NCI-H510A (cell line): ENCODE results near the gene DPYSL3.

Source experiments
- DNase-seq: peaks from one replicate; lab custom pipeline; 2025; lab: John Stamatoyannopoulos, UW

The DPYSL3 gene

DNA sequence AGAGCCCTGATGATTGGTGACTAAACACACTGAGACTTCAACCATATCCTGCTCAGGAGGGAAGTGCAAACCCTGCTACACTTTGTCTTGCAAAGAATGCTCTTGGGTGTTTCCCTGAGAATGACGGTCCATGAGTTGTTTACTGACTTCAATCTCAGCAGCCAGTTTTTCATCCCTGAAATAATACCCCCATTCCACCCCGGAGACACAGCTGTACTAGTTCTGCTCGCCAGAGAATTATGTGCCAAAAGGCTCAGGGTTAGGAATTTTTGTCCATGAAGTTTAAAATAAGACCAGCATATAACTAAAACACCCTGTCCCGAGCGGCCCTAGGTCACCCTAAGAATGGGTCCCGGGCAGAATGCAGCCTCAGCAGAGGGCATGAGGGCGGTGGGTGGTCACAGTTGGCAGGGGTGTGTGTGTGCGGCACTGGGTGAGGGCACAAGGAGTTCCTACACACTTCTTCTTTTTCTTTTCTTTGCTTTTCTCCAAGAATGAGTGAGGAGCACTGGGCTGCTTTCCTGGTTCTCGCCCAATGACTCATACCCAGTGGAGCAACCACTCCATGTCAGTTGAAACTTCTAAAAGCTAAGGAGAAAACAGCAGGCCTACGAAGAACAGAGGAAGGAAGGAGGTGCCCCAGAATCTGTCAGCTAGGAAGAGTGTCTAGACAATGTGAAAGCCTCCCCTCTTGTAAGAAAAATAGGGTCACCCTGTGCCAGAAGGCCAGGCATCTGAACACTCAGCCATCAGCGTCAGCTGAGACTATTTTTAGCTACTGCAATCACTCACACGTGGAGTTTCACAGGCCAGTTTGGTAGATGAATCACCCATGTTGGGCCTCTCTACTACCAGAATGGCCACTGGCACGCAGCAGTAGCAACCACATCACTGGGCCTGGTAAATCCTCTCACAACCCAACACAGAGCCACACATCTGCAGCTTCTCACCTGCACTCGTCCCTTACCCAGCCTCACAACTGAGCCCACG, 105.9 kb downstream of the DPYSL3 start:
- no peak for DNase-seq

DNA sequence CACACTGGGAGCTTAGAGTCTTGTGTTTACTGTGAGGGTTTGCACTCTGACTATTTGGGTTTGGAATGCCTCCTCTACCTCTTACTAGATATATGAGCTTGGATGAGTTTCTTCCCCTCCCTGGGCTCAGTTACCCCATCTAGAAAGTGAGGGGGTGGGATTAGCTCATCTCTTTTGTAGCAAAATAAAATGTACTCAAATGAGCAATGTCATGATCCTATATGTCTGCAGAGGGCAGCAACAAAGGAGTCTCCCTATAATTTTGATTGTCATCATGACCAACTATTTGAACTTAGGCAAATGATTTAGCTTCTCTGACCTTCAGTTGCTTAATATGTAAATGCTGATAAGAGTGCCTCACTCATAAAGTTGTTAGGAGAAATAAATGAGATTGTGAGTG, 109.0 kb downstream of the DPYSL3 start:
- DNase-seq = no peak

DNA sequence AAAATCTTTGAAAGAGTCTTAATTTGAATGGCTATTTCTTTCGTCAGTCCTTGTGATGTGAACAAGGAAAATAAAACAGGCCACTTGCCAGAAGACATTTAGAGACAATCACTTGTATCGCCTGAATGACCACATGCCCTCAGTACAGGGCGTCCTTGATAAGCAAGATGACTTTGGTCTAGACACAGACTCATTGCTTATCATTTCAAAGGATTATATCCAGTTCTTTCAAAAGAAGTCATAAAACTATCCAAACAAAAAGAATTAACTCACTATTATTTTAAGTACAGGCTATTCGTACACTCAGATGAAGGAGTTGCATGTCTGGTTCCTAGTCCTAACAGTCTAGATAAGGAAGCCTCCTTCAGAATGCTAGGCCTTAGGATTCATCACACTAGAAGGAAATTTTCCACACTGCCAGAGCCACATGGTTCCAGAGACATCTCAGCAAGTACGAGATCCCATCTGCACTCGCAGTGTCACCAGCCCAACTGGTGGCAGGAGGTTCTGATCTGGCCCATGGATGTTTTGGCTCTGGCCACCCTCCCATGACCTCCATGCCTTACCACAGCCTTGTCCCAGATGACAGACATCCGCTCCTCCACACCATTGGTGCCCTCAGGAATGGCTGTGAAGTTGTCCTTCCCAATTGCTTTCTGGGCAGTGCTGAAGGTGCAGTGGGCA, 109.6 kb downstream of the DPYSL3 start:
- no peak for DNase-seq

DNA sequence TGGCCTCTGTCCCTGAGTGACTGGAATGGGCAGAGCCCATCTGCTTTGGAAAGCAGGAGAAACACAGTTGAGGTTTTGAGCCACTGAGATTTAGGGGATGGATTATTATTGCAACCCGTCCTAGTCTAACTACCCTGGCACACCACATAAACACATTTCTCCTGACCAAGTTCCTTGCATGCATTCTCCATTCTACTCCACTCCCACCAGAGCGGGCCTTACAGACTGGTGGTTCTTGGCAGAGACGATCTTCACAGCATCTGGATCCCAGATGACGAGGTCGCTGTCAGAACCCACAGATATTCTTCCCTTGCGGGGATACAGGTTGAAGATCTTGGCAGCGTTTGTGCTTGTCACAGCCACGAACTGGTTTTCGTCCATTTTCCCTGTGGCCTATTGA, 111.0 kb downstream of the DPYSL3 start:
- no peak for DNase-seq

DNA sequence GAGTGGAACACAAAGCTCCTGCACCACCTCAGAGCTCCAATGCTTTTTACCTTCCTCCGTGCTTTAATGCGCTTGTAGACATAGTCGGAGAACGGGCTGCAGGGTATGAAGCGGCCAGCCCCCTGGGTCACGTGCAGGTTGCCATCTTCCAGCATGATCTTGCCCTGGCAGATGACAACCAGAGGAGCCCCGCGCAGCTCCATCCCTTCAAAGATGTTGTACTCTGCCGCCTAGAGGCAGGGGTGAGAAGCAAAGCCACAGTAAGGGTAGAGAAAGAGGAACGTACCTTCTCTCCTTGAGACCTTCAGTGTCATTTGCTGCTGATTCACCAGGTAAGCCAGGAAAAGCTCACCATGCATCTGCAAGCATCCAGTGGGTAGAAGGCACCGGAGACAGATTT, 112.3 kb downstream of the DPYSL3 start:
- DNase-seq = no peak

DNA sequence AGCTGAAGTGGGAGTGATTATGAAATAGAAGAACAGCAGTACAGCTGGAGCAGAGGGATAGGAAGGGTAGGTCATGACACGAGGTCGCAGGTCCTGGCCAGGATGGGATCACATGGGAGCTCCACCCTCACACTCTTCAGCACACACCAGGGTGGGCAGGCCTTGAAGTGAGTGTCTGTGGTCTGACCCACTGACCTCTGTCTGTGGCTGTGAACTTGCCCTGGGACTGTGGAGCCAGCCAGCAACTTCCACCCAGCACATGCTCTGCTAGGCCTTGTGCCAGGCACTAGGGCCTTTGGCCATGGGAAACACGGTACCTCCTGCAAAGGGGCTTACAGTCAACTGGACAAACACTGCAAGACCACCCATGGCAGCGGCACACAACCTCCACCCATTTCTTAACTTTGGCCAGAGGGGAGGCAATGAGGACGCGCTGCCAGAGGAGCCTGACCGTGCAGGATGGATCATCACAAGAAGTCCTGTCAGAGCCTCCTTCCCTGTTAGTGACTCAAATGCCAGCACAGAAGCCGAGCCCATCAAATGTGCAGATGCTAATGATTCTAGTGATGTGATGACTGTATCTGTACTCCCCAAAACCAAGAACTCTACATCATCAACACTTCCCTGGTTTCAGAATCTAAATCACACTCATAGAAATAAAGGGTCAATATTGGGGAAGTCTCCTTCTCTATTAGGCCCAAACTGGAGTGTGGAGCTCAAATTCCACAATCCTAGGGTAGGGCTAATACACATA, 113.6 kb downstream of the DPYSL3 start:
- DNase-seq = no peak

DNA sequence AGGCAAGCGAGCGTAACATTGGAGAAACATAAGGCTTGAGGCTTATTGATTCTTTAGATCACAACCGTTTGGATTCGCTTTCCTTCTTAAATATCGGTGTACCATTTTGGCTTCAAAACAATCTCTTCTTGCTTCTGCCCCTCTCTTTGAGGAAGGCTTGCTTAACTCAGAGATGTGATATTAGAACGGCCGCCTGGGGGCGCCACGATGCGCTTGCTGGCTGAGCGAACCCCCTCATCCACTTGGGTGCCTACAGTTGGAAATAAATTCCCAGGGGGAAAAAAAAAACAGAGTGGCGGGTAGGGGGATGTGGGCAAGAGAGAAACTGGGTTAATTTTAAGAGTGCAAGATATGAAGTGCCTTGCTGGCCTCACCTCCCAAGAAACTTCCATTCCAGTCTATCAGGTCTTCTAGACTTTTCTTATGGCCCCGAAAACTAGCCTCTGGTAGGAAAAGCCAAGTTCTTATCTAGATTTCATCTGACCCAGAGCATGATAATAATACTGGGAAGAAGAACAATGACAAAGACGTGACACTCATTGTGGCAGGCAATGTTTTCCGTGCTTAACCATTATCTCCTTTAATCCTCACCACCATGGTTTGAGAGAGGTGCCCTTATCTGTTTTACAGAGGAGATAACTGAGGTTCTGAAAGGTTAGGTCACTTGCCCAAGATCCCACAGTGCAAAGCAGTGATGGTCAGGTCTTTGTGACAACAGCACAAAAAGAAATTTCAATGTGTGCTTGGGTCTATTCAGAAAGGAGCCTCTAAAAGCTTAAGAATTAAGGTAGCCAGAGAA, 115.8 kb downstream of the DPYSL3 start:
- DNase-seq = no peak

DNA sequence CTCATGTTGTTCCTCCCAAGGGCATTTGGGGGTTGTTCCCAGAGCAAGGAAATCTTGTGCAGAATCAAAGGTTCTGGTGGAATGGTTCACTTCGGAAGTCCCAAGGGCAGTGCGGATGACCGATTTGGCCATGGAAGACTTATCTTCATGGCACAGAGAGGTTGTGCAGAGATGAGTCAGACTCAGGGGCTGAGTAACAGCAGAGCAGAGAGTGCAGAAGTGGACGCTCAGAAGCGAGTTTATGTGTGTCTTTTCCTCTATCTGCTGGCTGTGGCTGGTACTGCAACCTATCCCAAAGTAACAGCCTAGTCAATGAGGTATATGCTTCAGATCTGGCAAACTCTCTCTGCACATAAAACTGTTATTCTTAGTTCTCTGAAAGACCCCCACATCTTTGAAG, 118.1 kb downstream of the DPYSL3 start:
- no peak for DNase-seq

DNA sequence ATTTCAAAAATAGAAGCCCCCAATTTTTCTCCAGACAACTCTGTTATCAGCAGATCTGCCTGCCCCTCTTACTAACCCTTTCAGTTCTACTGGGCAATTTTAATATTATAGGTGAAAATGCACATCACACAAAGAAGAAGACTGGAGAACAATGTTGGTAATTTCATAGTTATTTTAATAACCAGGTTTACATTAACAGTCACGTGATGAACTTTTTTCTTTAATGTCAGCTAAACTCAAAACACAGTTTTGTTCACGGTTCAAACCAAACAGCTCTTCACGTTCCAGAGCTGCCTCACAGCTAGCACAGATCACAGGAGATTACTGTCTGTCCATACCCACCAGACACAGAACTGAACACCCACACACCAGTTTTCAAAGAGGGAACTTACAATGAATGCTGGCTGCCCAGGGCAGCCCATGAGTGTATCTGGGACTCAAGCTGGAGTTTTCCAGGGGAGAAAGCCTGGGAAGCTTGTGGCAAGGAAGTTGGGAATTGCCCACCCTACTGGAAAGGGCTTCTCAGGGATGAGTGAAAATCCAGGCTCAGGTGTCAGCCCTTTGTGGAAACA, 119.1 kb downstream of the DPYSL3 start:
- DNase-seq = no peak

DNA sequence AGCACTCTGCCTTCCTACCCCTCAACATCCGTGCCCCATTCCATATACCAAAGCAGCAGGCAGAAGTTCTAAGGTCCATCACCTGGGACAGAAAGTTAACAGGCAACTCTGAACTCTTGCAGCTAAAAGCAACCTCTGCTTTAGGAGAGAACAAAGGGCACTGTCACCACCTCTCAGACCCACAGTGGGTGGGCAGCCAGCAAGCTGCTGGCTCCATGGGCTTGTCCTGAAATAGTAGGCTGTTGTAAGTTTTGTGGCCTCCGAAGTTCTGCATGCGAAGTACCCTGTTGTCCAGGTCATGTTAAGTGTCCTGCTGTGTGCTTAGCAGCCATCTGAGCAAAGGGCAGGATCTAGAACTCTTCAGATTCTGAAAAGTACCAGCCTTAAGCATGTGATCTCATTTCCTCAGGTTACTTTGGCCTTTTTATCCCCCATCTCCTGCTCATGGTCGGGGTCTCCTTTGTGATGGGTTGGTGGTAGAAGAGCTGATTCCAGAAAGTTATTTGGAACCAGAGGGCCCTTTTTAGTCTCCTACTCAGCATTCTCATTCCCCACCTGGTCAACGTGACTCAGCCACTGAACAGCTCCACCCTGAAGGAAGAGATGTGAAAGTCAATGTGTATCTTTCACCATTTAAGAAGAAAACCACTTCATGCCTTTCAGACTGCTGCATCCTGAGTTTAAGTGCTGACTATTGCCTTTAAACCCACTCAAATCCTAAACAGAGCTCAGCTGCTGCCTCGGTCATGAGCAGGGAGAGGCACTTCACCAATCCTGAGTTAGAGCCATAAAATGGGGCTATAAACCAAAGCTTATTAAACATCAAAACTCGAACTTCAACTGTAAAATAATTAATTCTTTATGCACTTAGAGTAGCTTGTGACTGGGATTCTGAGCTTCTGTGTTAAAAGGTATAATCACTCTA, 121.4 kb downstream of the DPYSL3 start:
- no peak for DNase-seq

DNA sequence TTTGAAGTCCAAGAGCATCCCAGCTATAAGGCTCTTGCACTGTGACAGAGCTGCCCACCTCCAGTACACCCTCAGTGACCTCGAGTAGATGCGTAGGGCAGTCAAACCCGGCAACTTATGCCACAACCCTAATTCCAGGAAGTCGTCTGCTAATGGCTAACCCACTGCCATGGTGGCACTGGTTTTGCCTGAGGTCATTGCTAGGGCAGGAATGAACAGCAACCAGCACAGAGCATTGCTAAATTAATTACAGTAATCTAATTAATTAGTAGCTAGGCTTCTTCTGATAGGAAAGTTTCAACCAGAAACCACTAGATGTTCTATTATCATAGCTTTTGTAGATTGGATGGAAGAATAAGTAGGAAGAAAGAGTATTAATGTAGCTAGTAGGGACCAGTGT, 122.8 kb downstream of the DPYSL3 start:
- no peak for DNase-seq

DNA sequence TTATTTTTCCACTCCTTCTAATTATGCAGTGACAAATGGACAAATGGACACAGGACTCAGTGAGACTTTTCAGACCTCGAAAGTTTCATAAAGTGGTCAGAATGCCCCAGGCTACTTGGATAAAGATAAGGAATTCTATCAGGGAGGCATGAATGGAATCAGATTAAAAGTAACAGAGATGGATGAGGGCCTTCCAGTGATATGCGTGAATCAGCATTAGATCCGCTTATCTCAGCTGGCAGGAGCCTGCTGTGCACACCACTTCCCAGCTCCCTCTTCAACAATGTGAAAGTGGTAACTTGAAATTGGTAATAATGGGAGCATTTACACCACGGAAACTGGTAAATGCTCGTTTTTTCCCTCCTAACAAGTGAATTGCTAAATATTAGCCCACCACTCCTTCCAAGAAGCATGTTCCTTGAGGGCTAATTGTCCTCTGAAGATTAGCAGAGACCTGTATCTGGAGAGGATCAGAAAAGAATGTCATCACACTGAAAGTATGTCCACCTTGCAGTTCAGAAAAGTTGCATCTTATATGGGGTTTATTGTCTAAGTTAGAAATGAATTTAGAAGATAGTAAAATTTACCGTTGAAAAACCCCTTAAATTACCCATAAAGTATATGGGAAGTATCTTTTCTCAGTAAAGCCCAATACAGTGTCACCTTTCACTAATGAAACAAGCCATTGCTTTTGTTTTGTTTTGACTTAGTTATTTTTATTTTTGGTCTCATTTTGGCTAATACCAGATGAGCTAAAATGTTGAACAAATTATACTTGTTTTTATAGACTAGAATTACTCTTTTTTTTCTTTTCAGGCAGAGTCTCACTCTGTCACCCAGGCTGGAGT, 125.3 kb downstream of the DPYSL3 start:
- no peak for DNase-seq

DNA sequence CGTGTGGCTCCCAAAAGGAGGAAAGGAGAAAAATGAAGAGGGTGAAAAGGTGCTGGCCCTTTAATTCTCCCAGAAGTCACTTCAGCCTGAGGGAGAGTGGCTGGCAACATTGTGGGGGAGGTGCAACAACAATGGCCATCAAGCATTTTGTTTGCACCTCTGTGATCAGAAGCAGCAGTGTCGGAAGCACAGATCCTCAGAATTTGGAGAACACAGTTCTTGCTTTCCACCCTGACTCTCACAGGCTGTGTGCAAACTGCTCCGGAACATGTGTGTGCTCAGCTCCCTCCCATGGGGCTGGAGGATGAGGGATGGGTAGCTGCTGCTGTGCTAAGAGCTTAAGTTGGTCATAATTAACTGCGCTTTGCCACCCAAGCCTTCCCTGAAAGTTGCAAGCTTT, 127.1 kb downstream of the DPYSL3 start:
- no peak for DNase-seq

DNA sequence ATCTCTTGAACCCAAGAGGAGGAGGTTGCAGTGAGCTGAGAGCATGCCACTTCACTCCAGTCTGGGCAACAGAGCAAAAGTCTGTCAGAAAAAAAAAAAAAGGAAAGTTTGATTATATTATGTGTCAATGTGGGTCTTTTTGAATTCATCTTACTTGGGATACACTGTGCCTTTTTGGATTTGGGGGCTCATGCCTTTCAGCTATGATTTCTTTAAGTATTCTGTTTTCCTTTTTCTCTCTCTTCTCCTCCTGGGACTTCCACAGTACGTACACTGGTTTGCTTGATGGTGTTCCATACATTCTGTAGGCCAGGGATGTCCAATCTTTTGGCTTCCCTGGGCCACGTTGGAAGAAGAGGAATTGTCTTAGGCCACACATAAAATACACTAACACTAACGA, 128.3 kb downstream of the DPYSL3 start:
- DNase-seq = no peak

DNA sequence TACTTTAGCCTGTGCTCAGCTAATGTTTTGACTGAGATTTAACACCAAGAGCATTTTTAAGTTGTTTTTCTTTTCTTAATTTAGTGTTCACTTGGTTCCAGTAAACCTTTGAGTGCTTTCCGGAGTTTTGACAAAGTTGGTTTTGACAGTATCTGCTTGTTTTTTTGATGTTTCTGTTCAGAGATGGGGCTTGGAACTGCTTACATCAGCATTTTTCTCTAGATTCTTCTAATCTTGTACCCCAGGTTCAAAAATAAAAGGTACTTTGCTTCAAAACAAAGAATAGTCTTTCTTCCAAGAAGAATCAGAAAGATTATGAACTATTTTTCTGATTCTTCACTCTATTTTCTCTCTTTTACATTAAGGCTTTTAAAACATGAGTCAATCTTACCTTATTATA, 132.2 kb downstream of the DPYSL3 start:
- no peak for DNase-seq

DNA sequence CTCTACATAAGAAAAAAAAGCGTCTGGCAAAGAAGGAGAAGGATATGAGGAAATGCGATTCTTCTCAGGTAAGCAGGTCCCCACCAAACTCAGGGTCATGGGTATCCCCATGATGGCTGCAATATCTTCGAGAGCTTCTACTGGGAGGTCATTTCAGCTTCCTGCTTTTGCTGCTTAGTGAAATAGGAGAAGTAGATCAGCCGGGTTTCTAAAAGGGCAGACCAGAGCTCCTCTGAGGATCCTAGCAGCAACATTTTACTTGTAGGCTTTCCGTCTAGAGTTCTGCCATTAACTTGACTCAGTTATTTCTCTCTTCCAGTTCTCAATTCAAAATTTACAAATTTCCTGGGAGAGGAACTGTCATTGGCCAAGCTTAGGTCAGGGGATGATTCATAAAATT, 134.7 kb downstream of the DPYSL3 start:
- no peak for DNase-seq

DNA sequence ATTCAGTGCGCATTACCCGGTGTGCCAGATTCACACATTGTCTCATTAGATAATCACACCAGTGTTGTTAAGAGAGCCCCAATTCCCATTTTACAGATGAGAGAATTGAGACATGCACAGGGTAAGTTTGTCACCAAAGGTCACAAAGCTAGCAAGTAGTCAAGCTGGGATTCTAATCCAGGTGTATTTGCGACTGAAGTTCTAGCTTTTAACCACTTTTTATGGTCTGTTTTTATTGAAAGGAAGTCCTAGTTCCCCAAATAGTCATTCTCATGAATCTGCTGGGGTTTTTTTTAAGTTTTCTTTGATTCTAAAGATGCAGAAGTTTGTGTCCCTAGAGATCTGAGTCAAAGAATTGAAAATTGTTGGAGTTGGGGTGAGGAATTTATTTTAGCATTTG, 136.5 kb downstream of the DPYSL3 start:
- DNase-seq = no peak

DNA sequence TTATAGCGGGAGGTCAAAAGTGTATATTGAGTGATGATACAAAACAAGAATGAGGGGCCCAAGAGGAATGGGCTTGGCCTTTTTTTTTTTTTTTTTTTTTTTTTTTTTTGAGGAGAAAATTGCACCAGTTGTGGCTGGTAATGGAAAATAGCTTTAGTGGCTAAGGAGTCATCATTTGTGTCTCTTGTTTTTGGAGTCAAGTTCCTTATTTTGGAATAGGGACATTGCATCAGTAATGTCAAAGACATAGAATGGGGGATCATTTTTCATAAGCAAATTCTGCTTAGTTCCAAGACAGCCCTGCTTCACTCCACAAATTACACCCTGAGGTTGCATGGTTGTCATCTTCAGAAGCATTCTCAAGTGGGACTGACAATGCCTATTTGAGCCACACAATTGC, 137.7 kb downstream of the DPYSL3 start:
- DNase-seq = no peak

DNA sequence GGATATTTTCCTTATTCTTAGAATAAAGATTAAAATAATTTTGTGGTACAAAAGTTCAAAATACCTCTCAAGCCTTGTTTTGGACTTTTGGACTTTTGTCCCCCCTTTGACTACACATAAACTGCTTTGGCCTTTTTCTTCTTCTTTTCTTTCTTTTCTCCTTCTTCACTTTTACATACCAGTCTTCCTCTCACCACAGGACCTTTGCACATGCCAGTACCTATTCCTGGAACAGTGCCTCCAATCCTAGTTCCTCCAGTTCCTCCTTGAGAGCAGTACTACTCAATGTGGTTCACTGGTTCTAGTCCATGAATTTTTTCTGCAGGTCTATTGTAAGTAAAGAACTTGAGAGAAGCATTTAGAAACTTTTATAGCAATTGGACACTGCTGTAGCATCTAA, 138.6 kb downstream of the DPYSL3 start:
- DNase-seq = no peak
